GM12878 (cell line): Measurements from ENCODE around the gene OIT3. TPM values are rescaled to one million over a fixed set of nuclear protein-coding genes. Genes with fewer than 3 reads are reported as not detected.

Source experiments
- ATAC-seq: fragments of 200-7000 bp; cut with Tn5 transposase; 3 replicates; pipeline ENCODE4 v1.9.1; 2020; ENCODE audit warnings: mild to moderate bottlenecking, moderate library complexity
- BruUV-seq: library from RNA; stranded (reverse); fragments of 400-500 nt; replicated peaks from 2 replicates; lab custom pipeline; 2021; lab: Mats Ljungman, UMichigan
- CTCF ChIA-PET: fragments of 300-600 bp; sonication (Branson Sonifier 250); formaldehyde crosslinking; extraction: SDS; loops from one replicate; lab custom pipeline; 2021; ENCODE audit warnings: inconsistent platforms; lab: Yijun Ruan, JAX
- POLR2A ChIA-PET: fragments of 350-600 bp; formaldehyde crosslinking; extraction: SDS; loops from one replicate; lab custom pipeline; 2021; ENCODE audit warnings: inconsistent platforms; lab: Charles Lee
- RAD21 ChIA-PET: fragments of 300-600 bp; sonication (Branson Sonifier 250); formaldehyde crosslinking; loops from one replicate; lab custom pipeline; 2023; ENCODE audit warnings: antibody characterized with exemption; ENCODE audit not compliant: unreplicated experiment; lab: Charles Lee
- SMC1A ChIA-PET: fragments of 300-600 bp; sonication (Branson Sonifier 250); formaldehyde crosslinking; loops from one replicate; lab custom pipeline; 2023; ENCODE audit not compliant: unreplicated experiment, uncharacterized antibody; lab: Charles Lee
- DNase-seq: peaks from one replicate; pipeline ENCODE4 v3.0.0-alpha.2; 2011; ENCODE audit warnings: low read depth, low spot score
- FAIRE-seq: peaks from 3 replicates; lab custom pipeline; 2011; peaks lifted over from hg19 to GRCh38; lab: Jason Lieb, UNC
- H2AFZ ChIP-seq: 2 replicates; pipeline ENCODE4 v1.6.0; 2011; ENCODE audit warnings: low read depth, low read length, control low read depth; ENCODE audit not compliant: control insufficient read depth
- H3K27ac ChIP-seq: 2 replicates; pipeline ENCODE4 v1.5.1; 2011; ENCODE audit warnings: control low read depth; ENCODE audit not compliant: control insufficient read depth, insufficient read depth
- H3K27me3 ChIP-seq, 2 experiments: replicated peaks in 1 of 2; 2 replicates each; pipeline versions ENCODE4 v1.6.0 to v1.6.1; 2011; ENCODE audit warnings: low read length in 1 of 2; ENCODE audit not compliant: control insufficient read depth in 2 of 2, insufficient read depth in 2 of 2
- H3K36me3 ChIP-seq, 2 experiments: 2 replicates each; pipeline ENCODE4 v1.5.1; 2011; ENCODE audit warnings: low read length in 1 of 2; ENCODE audit not compliant: control insufficient read depth in 2 of 2, insufficient read depth in 2 of 2
- H3K4me1 ChIP-seq: 2 replicates; pipeline ENCODE4 v1.6.1; 2011; ENCODE audit warnings: mild to moderate bottlenecking, low read length, moderate library complexity, mixed read lengths; ENCODE audit not compliant: control insufficient read depth, insufficient read depth
- H3K4me2 ChIP-seq: 2 replicates; pipeline ENCODE4 v1.6.0; 2011; ENCODE audit warnings: control low read depth; ENCODE audit not compliant: control insufficient read depth, insufficient read depth
- H3K4me3 ChIP-seq: fragments of 200-600 bp; sonication (generic); 2 replicates; pipeline ENCODE4 v1.5.1; 2016
- H3K79me2 ChIP-seq: 2 replicates; pipeline ENCODE4 v1.6.0; 2011; ENCODE audit warnings: low read length; ENCODE audit not compliant: control insufficient read depth, insufficient read depth
- H3K9ac ChIP-seq: 2 replicates; pipeline ENCODE4 v1.8.0; 2011; ENCODE audit warnings: low read length, control low read depth, mixed read lengths; ENCODE audit not compliant: control insufficient read depth, insufficient read depth
- H3K9me3 ChIP-seq: replicated peaks from 3 replicates; pipeline ENCODE4 v1.5.1; 2011; ENCODE audit warnings: mild to moderate bottlenecking, low read length; ENCODE audit not compliant: control insufficient read depth, insufficient read depth
- H4K20me1 ChIP-seq: 2 replicates; pipeline ENCODE4 v1.6.0; 2011; ENCODE audit not compliant: control insufficient read depth, insufficient read depth
- ATF7 ChIP-seq: fragments of 450-650 bp; IDR thresholded peaks from 2 replicates; pipeline ENCODE4 v1.6.1; 2016; ENCODE audit warnings: low read depth, mild to moderate bottlenecking
- CHD4 ChIP-seq: fragments of 200-600 bp; sonication (generic); IDR thresholded peaks from 2 replicates; pipeline ENCODE4 v1.6.1; 2016; ENCODE audit warnings: mild to moderate bottlenecking
- GABPA ChIP-seq: IDR thresholded peaks from 2 replicates; pipeline ENCODE4 v1.6.1; 2014; ENCODE audit warnings: antibody characterized with exemption, low read depth, mild to moderate bottlenecking, inconsistent platforms
- MYC ChIP-seq: IDR thresholded peaks from 2 replicates; pipeline ENCODE4 v1.6.1; 2011; ENCODE audit warnings: mild to moderate bottlenecking, low read length, moderate library complexity, inconsistent platforms; ENCODE audit not compliant: insufficient read depth, insufficient replicate concordance, insufficient read length, severe bottlenecking
- NRF1 ChIP-seq: conservative IDR thresholded peaks from 2 replicates; pipeline ENCODE4 v1.6.1; 2011; ENCODE audit warnings: mild to moderate bottlenecking, low read depth, low read length, improper control_type of control experiment
- PAX8 ChIP-seq: fragments of 450-650 bp; IDR thresholded peaks from 2 replicates; pipeline ENCODE4 v1.6.1; 2017; ENCODE audit warnings: mild to moderate bottlenecking, moderate library complexity
- SIX5 ChIP-seq: IDR thresholded peaks from 2 replicates; pipeline ENCODE4 v1.6.1; 2011; ENCODE audit warnings: mild to moderate bottlenecking, low read depth, low read length, moderate library complexity; ENCODE audit not compliant: severe bottlenecking
- TBL1XR1 ChIP-seq: IDR thresholded peaks from 2 replicates; pipeline ENCODE4 v1.6.1; 2012; ENCODE audit warnings: low read depth, low read length, improper control_type of control experiment
- ZNF207 ChIP-seq: fragments of 450-650 bp; IDR thresholded peaks from 2 replicates; pipeline ENCODE4 v1.6.1; 2014; ENCODE audit warnings: antibody characterized with exemption, mild to moderate bottlenecking, borderline replicate concordance
- ZNF384 ChIP-seq: IDR thresholded peaks from 2 replicates; pipeline ENCODE4 v1.6.1; 2012; ENCODE audit warnings: low read depth, mild to moderate bottlenecking, low read length, improper control_type of control experiment, borderline replicate concordance
- WGBS: methylation state at CpG from one replicate; pipeline ENCODE4 v1.1.6; 2016; ENCODE audit warnings: low lambda C conversion rate; ENCODE audit not compliant: insufficient replicate concordance, insufficient coverage; ENCODE audit errors: missing lambda C conversion rate; 5-methylcytosine and 5-hydroxymethylcytosine counted together
- in situ Hi-C: fragments of 300-500 bp; cut with MboI; formaldehyde crosslinking; loops from 9 replicates; pipeline ENCODE4 v1.14.3; 2018; ENCODE audit warnings: mixed read lengths
- intact Hi-C: fragments of 100-400 bp; cut with micrococcal nuclease; formaldehyde crosslinking; loops from one replicate; pipeline ENCODE4 v1.14.2; 2022; ENCODE audit not compliant: unreplicated experiment
- polyA plus RNA-seq, 11 experiments: library from polyadenylated mRNA; depleted of rRNA in 4 of 11; unstranded in 6 of 11; stranded (reverse) in 5 of 11; fragments of >200 nt; fragmentation: Nextera tagmentation in 4 of 11; fragmentation: Illumina TruSeq in 1 of 11; extraction: Ambion mirVana in 4 of 11; extraction: Trizol in 1 of 11; gene quantifications; 1 replicate in 1 of 11; 2 replicates in 10 of 11; pipeline versions ENCODE4 v1.2.1 to v1.2.3, GENCODE V29; 2011 to 2016; ENCODE audit warnings: inconsistent platforms in 2 of 11, missing spikeins in 2 of 11, low read depth in 1 of 11
- total RNA-seq, 4 experiments: library from RNA; depleted of rRNA in 3 of 4; stranded (reverse); fragments of >200 nt in 3 of 4; fragmentation: Illumina TruSeq in 1 of 4; extraction: Trizol in 1 of 4; gene quantifications; 2 replicates each; pipeline versions ENCODE4 v1.2.1 to v1.2.3, GENCODE V29; 2013 to 2021

Gene OIT3
- total and polyA plus RNA-seq, 10 of the 15 experiments (the other 5 are each of a cell fraction or from before 2014, with no cell fraction given), result not detected

- ChIA-PET RAD21 (no interaction called here), SMC1A (no interaction called here), CTCF (interaction anchor here (0.6 kb wide), 1 partner anchor 127 kb away, joined by 4 read pairs; no protein-coding TSS in a partner anchor), POLR2A (no interaction called here)
- in situ Hi-C loops, result no loop called here
- no peak for ATAC-seq
- H2AFZ ChIP-seq, result no peak overlapping the region
- no peak overlapping the region for H3K4me2 ChIP-seq
- TF ChIP-seq ZNF384 (no peak), ZNF207 (no peak), GABPA (no peak), SIX5 (no peak), TBL1XR1 (no peak), CHD4 (no peak), PAX8 (no peak), ATF7 (no peak), NRF1 (no peak), MYC (no peak)
- FAIRE-seq, result no peak
- H3K36me3 ChIP-seq, result no peaks in the 10 kb centered on the region
- H3K9ac ChIP-seq, result no peak overlapping the region
- BruUV-seq, result no TSS peak
- no peaks in the 10 kb centered on the region for H3K79me2 ChIP-seq
- H3K9me3 ChIP-seq, result no peaks in the 10 kb centered on the region
- no peak for DNase-seq
- no peak overlapping the region for H3K4me3 ChIP-seq
- H3K27me3 ChIP-seq, result no peaks in the 10 kb centered on the region
- no peaks in the 10 kb centered on the region for H4K20me1 ChIP-seq
- intact Hi-C loops, result no loop called here
- no peaks in the 10 kb centered on the region for H3K4me1 ChIP-seq
- 68% methylated on average over 20 of the region's 20 CpGs for WGBS
- H3K27ac ChIP-seq, result no peak overlapping the region
Observed at GRCh38 chr10:72932259-72933015, 38.9 kb downstream of the OIT3 start.
